RCC 7860 (cell line): ENCODE results near the gene TTC7B.

ENCODE experiments used
- DNase-seq: peaks from one replicate; pipeline ENCODE4 v3.0.0-alpha.2; 2015; ENCODE audit warnings: low spot score
- FAIRE-seq: peaks from 2 replicates; lab custom pipeline; 2012; peaks lifted over from hg19 to GRCh38; lab: Jason Lieb, UNC

Gene TTC7B

GRCh38 chr14:90502760-90503159 is 313.5 kb downstream of the TTC7B start:
- DNase-seq (no peak), FAIRE-seq (no peak)

- FAIRE-seq (no peak), DNase-seq (no peak)
Observed at GRCh38 chr14:90500665-90501370, 315.4 kb downstream of the TTC7B start.

- DNase-seq = no peak
- FAIRE-seq = no peak
Observed at GRCh38 chr14:90499908-90500664, 316.1 kb downstream of the TTC7B start.

GRCh38 chr14:90499121-90499520 is 317.1 kb downstream of the TTC7B start:
- DNase-seq (no peak), FAIRE-seq (no peak)

GRCh38 chr14:90498198-90498597 is 318.0 kb downstream of the TTC7B start:
- DNase-seq (no peak), FAIRE-seq (no peak)

GRCh38 chr14:90496379-90496778 is 319.9 kb downstream of the TTC7B start:
- FAIRE-seq (no peak), DNase-seq (no peak)

GRCh38 chr14:90495357-90496276 is 320.6 kb downstream of the TTC7B start:
- no peak for FAIRE-seq
- DNase-seq = no peak

GRCh38 chr14:90491911-90492531 is 324.2 kb downstream of the TTC7B start:
- FAIRE-seq (no peak), DNase-seq (no peak)

GRCh38 chr14:90491221-90491885 is 324.9 kb downstream of the TTC7B start:
- FAIRE-seq (no peak), DNase-seq (no peak)

- DNase-seq = no peak
- no peak for FAIRE-seq
Observed at GRCh38 chr14:90490720-90491050, 325.5 kb downstream of the TTC7B start.

GRCh38 chr14:90489916-90490719 is 326.1 kb downstream of the TTC7B start:
- FAIRE-seq (no peak), DNase-seq (no peak)

- no peak for DNase-seq
Observed at GRCh38 chr14:90489306-90489705, 326.9 kb downstream of the TTC7B start.

GRCh38 chr14:90488256-90488655 is 328.0 kb downstream of the TTC7B start:
- DNase-seq = no peak
- FAIRE-seq = no peak

More at GRCh38 chr14:90489306-90489705, 326.9 kb downstream of the TTC7B start:
- no peak for FAIRE-seq

GRCh38 chr14:90487462-90487861 is 328.8 kb downstream of the TTC7B start:
- FAIRE-seq (no peak), DNase-seq (no peak)

GRCh38 chr14:90487031-90487430 is 329.2 kb downstream of the TTC7B start:
- DNase-seq (no peak), FAIRE-seq (no peak)

GRCh38 chr14:90484291-90484690 is 331.9 kb downstream of the TTC7B start:
- DNase-seq (no peak), FAIRE-seq (no peak)

- FAIRE-seq (no peak), DNase-seq (no peak)
Observed at GRCh38 chr14:90483571-90483974, 332.7 kb downstream of the TTC7B start.

- no peak for FAIRE-seq
- DNase-seq = no peak
Observed at GRCh38 chr14:90483117-90483516, 333.1 kb downstream of the TTC7B start.

GRCh38 chr14:90475298-90475697 is 340.9 kb downstream of the TTC7B start:
- FAIRE-seq (no peak), DNase-seq (no peak)
